ENCODE results near the gene RALGPS2.

DNA sequence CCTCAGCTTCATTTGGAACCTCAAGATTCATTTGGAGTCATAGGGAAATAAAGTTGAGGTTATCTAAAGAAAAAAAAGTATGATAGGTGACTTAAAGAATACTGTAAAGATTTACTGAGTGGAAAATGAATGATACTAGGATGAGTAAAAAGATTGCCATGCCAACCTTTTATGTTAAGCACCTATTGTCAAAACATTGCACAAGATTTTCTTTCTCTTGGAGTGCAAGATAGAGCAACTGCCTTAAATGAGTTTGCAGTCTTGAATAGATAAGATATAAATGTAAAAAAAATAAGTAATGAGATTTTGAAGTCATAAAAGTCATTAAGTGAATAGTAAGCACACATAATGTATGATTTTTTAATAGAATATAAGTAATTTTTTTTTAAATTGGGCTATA is 150.9 kb downstream of the RALGPS2 start:
- TF ChIP-seq GATA2 (IDR thresholded peaks at IDR 0.05; ENCODE audit: low read depth, low read length) (no peak), GATA3 (IDR thresholded peaks at IDR 0.05; ENCODE audit: low read depth, low read length) (no peak)

All from SH-SY5Y (cell line).